IPS DF 4.7 (cell line): ENCODE data around the gene PTPRD.
"Not testable (repeated sequence)": the region's sequence is repeated elsewhere in the genome, so short reads cannot be mapped to it uniquely, and the experiment has no call there.

ENCODE experiments used
- DNase-seq: peaks from one replicate; pipeline ENCODE4 v3.0.0-alpha.2; 2013; ENCODE audit warnings: low spot score; ENCODE audit errors: extremely low read depth

Gene PTPRD

GRCh38 chr9:9521033-9521779, 1091.6 kb downstream of the PTPRD start:
- no peak for DNase-seq

GRCh38 chr9:9504869-9505268, 1107.9 kb downstream of the PTPRD start:
- no peak for DNase-seq

DNA sequence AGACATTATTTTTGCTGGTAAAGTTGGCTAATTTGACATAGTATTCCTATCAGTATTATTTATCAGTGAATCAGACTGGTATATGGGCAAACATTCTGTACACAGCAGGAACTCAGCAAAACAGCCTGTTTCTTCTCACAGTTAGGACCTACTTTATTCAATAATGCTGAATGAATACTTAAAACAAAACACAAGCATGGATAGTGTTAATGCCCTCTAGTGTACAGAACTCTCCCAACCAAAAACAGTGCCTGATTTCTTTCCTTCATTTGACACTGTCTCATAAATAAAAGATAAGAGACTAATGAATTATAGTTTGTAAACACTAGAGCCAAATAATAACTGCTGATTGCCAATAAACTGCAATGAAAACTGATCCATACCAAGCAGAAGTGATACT, 1113.3 kb downstream of the PTPRD start:
- no peak for DNase-seq

GRCh38 chr9:9498846-9499245, 1114.0 kb downstream of the PTPRD start:
- no peak for DNase-seq

DNA sequence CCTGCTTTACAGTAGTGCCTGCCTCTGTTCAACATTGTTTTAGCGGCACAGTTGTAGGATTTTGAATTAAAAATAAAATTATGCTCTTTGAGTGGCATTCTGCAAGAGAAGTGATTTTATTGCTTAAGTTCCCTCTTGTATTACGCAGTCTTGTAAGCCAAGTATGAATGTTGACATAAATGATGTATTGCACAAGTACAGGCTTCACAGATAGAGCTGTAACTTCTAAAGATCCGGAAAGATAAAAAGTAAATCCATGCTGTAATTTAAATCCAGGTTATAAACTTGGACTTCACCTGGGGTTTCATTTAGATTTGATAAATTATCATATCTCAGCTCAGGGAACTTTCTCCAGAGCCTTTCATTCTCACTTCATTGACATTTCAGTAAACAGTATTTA, 1114.7 kb downstream of the PTPRD start:
- no peak for DNase-seq

- DNase-seq, result no peak
Measured at GRCh38 chr9:9494336-9494735, 1118.5 kb downstream of the PTPRD start.

DNA sequence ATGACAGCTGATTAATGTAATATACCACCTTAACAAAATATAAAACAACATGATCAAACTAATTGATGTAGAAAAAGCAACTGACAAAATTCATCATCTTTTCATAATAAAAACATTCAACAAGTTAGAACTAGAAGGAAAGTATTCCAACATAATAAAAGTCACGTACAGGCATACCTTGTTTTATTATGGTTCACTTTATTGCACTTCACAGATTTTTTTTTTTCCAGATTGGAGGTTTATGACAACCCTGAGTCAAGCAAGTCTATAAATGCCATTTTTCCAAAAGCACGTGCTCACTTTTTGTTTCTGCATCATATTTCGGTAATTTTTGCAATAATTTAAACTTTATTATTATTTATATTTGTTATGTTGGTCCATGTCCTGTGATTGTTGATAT, 1120.3 kb downstream of the PTPRD start:
- DNase-seq, result no peak

- DNase-seq, result no peak
Measured at GRCh38 chr9:9489183-9489582, 1123.6 kb downstream of the PTPRD start.

GRCh38 chr9:9483175-9483574, 1129.6 kb downstream of the PTPRD start:
- DNase-seq, result no peak

- DNase-seq, result no peak
Measured at GRCh38 chr9:9478741-9479140, 1134.1 kb downstream of the PTPRD start.

DNA sequence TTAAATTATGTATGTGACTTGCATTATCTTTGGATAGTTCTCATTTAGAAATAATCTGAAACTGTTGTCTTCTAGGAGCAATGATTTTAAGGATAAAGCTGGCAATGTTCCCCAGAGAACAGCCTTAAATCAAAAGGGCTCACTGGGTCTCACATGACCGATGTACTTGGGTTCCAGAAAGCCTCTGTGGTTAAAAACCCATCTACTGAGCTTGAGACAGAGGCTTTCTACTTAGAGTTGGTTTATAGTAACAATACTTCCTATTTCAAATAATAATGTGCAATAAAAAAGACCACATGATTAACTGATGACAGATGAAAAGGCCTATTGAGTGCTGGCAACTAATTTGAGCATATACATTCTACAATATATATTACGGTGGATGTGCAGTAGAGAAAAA, 1143.5 kb downstream of the PTPRD start:
- DNase-seq, result no peak

GRCh38 chr9:9441874-9442273, 1170.9 kb downstream of the PTPRD start:
- not testable (repeated sequence) for DNase-seq

DNA sequence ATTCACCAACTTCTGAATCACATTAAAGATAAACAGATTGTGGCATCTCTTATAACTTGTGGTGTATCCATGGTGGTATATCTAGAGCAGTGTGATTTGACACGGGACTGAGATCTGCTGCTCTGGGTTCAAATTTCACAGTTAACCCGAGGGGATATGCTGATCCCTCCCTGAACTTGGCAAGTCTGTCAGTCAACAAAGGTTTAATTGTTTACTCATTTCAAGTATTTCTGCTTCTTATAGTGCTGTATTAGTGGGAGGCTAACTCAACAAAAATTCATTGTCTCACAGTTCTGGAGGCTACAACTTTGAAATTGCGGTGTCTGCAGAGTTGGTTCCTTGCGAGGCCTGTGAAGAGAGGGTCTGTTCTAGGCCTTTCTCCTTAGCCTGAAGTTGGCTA, 1175.2 kb downstream of the PTPRD start:
- no peak for DNase-seq

- DNase-seq, result not testable (repeated sequence)
Measured at GRCh38 chr9:9426454-9426853, 1186.3 kb downstream of the PTPRD start.

GRCh38 chr9:9412241-9412640, 1200.6 kb downstream of the PTPRD start:
- no peak for DNase-seq

DNA sequence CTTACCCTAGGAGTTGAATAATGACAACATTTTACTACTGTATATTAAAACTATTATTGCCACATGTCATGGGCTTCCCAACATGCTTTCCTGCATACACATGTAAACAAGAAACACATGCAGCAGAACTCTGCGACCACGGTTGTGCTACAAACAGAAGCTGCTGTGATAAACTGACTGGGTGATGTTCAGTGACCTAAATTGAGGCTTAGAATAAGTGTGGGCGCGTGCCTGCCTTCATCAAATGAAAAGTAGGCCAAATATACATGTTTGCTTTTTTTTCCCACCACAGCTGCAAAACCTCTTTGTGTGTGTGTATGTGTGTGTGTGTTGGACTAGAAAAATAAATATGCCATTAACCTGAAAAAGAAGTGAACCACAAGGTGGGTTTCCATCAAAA, 1202.1 kb downstream of the PTPRD start:
- no peak for DNase-seq

- DNase-seq, result no peak
Measured at GRCh38 chr9:9399982-9400381, 1212.8 kb downstream of the PTPRD start.

- DNase-seq, result no peak
Measured at GRCh38 chr9:9396518-9396917, 1216.3 kb downstream of the PTPRD start.

GRCh38 chr9:9395539-9395938, 1217.3 kb downstream of the PTPRD start:
- no peak for DNase-seq

DNA sequence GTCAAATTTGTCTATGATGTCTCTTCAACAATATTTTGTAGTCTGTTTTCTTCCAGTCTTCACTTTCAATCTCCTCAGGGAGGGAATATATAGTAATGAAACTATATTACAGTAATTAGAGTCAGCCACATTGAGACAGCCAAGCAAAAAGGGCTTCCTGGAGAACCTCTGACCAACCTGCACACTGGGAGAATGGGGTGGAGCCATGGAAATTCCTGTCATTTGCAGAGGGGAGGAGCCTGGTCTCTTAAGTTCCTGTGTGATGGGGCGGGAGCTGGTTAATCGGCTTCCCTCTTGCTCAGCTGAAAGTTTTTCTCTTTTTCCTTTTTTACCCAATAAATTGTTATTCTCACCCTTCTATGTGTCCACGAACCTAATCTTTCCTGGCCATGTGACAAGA, 1220.0 kb downstream of the PTPRD start:
- DNase-seq, result no peak

DNA sequence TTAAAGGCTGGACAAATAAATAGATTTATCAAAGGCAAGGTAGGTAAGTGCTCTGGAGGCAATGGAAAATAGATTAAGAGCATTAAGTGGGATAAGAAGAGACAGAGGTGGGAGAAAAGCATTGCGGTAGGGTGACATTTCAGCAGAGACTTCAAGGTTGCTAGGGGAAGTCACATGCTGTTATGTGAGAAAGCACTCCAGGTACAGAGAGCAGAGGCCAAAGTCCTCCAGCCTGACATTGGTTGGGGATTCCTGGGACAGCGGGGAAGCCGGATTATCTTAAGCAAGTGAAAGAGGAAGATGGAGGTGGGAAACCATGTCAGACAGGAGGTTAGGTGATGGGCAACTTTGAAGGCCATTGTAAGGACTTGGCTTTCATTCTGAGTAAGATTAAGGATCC, 1222.9 kb downstream of the PTPRD start:
- DNase-seq, result no peak

DNA sequence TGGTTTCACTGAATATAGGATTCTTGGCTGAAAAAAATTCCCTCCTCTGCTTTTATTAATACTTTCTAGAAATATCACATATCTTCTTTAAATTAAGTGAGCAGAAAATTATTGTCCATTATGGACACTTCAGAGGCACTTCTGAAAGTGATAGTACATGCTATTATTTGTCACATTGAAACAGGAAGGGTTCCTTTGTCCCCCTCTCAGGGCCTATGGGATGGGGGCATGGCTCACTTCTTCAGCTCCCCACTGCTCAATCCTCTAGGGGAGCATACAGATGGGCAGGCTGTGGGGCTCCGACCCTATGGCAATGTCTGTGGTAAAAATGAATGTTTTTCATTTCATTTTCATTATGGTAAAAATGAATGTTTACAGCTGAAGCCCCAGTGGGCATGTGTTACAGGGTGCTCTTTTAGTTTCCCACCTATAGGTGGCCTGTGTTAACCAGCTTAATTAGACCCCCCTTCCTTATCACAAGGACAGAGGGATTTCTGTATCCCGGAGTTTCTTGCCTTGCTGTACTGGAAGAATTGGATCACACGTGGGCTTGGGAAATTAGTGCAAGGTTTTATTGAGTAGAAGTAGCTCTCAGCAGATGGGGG, 1225.2 kb downstream of the PTPRD start:
- no peak for DNase-seq

DNA sequence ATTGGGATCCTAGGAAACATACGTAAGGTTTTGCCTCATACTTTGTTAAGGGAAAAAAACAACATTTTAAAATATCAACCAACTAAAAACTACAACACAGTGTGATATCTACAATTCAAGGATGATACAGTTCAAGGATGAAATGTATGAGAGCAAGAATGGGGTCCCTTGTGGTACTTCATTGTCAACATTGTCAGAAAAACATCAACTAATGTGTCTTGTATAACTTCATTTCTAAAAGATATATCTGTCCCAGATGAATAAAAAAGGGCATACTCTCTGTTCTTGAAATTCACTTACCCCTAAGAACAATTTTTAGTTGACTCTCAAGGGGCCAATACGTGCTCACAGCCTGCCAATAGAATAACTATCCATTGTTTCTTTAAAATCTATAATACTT, 1250.5 kb downstream of the PTPRD start:
- no peak for DNase-seq
